Gastrocnemius medialis (tissue), 4 donors: ENCODE data around the gene PTPRN2.

Experiments used
- CTCF ChIP-seq, 5 experiments: fragments of 450-650 bp in 3 of 5; fragments of 200-600 bp in 2 of 5; sonication (generic) in 2 of 5; IDR thresholded peaks in 4 of 5; conservative IDR thresholded peaks in 1 of 5; 1 replicate in 4 of 5; 2 replicates in 1 of 5; pipeline ENCODE4 v1.5.1; 2016 to 2019; ENCODE audit warnings: antibody characterized with exemption in 5 of 5, mild to moderate bottlenecking in 3 of 5, moderate library complexity in 3 of 5
- POLR2A ChIP-seq, 2 donors: fragments of 450-650 bp; IDR thresholded peaks; one replicate each; pipeline ENCODE4 v1.6.1; 2017; ENCODE audit warnings: antibody characterized with exemption in 2 of 2, mild to moderate bottlenecking in 2 of 2, moderate library complexity in 2 of 2

- TF ChIP-seq CTCF (IDR thresholded peaks at IDR 0.05 in 4 of 5, conservative IDR thresholded peaks at IDR 0.05 in 1 of 5) = no peak
- no peak for TF ChIP-seq POLR2A (IDR thresholded peaks at IDR 0.05)
Measured at GRCh38 chr7:157558875-157559595, 1028.6 kb downstream of the PTPRN2 start.
